Embryonic facial prominence (tissue), 1 donor: ENCODE data around the gene TNNI3.
"Not testable (repeated sequence)": the region's sequence is repeated elsewhere in the genome, so short reads cannot be mapped to it uniquely, and the experiment has no call there.

ENCODE experiments used
- DNase-seq: peaks from one replicate; pipeline ENCODE4 v3.0.0-alpha.2; 2016; ENCODE audit errors: extremely low spot score

Gene TNNI3

GRCh38 chr19:55113570-55114039 is 43.9 kb downstream of the TNNI3 start:
- peak; percentile 80 for DNase-seq

- DNase-seq = no peak
Measured at GRCh38 chr19:55112777-55113569, 44.6 kb downstream of the TNNI3 start.

GRCh38 chr19:55112246-55112776 is 45.2 kb downstream of the TNNI3 start:
- DNase-seq = no peak

GRCh38 chr19:55111238-55111831 is 46.2 kb downstream of the TNNI3 start:
- no peak for DNase-seq

- DNase-seq = no peak
Measured at GRCh38 chr19:55109527-55110291, 47.8 kb downstream of the TNNI3 start.

- not testable (repeated sequence) for DNase-seq
Measured at GRCh38 chr19:55107252-55107651, 50.3 kb downstream of the TNNI3 start.

GRCh38 chr19:55106591-55106990 is 50.9 kb downstream of the TNNI3 start:
- no peak for DNase-seq

GRCh38 chr19:55105237-55105636 is 52.3 kb downstream of the TNNI3 start:
- no peak for DNase-seq

- no peak for DNase-seq
Measured at GRCh38 chr19:55103190-55103589, 54.3 kb downstream of the TNNI3 start.
